AG08395 (cell line): ENCODE results near the gene HOXB4.

ENCODE experiments used
- DNase-seq: peaks from one replicate; pipeline ENCODE4 v3.0.0; 2012; ENCODE audit warnings: mixed read lengths, low spot score

Gene HOXB4

GRCh38 chr17:48601539-48602425 lies 23.6 kb upstream of the HOXB4 start:
- DNase-seq = no peak

GRCh38 chr17:48601207-48601538 lies 23.0 kb upstream of the HOXB4 start:
- no peak for DNase-seq

- DNase-seq = no peak
Observed at GRCh38 chr17:48600244-48601098, 22.3 kb upstream of the HOXB4 start.

GRCh38 chr17:48599354-48599753 lies 21.2 kb upstream of the HOXB4 start:
- DNase-seq = no peak

- no peak for DNase-seq
Observed at GRCh38 chr17:48598736-48599135, 20.6 kb upstream of the HOXB4 start.

GRCh38 chr17:48597778-48598631 lies 19.9 kb upstream of the HOXB4 start:
- peak; percentile 77 for DNase-seq

- DNase-seq = no peak
Observed at GRCh38 chr17:48597528-48597777, 19.3 kb upstream of the HOXB4 start.

GRCh38 chr17:48596735-48597527 lies 18.8 kb upstream of the HOXB4 start:
- DNase-seq = peak; percentile 64

GRCh38 chr17:48596000-48596734 lies 18.0 kb upstream of the HOXB4 start:
- DNase-seq = no peak

GRCh38 chr17:48595278-48595999 lies 17.3 kb upstream of the HOXB4 start:
- no peak for DNase-seq

- no peak for DNase-seq
Observed at GRCh38 chr17:48594538-48595277, 16.6 kb upstream of the HOXB4 start.

GRCh38 chr17:48593840-48594537 lies 15.8 kb upstream of the HOXB4 start:
- peak; percentile 81 for DNase-seq

- DNase-seq = no peak
Observed at GRCh38 chr17:48593126-48593829, 15.1 kb upstream of the HOXB4 start, which contains the start of gene HOXB5. HOXB5 (minus strand) TSS chr17:48593779; CDS start chr17:48593682, 97 bp downstream.

GRCh38 chr17:48592577-48592976 lies 14.4 kb upstream of the HOXB4 start:
- no peak for DNase-seq

GRCh38 chr17:48592057-48592514 lies 13.9 kb upstream of the HOXB4 start:
- no peak for DNase-seq

GRCh38 chr17:48591255-48592056 lies 13.3 kb upstream of the HOXB4 start:
- DNase-seq = no peak

GRCh38 chr17:48590607-48591161 lies 12.5 kb upstream of the HOXB4 start:
- DNase-seq = no peak
